Midbrain (tissue), 1 donor: ENCODE measurements around the gene ADARB1.

ENCODE experiments used
- DNase-seq: peaks from one replicate; lab custom pipeline; 2025; lab: John Stamatoyannopoulos, UW

Gene ADARB1

DNA sequence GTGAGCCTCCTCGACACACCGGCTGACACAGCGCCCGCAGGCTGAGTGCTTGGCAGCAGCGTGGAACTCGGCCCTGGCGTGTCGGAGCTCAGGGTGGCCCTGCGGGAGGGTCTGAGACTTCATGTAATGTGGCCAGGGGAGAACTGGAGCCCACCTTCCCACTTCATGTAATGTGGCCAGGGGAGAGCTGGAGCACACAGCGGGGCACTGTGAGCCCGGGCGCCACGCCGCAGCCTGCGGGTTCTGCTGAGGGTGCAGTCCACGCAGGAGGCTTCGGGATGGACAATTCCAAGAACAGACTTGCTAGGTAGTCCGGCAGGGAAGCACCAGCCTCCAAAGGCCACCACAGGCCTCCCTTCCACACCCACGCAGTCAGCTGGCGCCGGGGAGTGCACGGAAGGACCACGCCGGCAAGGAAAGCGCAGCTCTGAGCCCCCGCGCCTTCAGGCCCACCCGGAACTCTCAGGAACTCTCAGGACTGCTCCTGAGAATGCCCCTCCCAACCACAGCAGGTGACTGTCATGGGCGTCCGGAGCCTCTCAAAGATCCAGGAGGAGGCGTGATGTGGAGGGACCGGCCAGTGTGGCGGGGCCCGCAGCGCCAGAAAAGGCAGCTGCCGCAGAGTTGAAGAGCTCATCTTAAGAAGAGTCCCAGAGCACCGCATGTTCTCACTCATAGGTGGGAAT is 19.3 kb upstream of the ADARB1 start:
- no peak for DNase-seq

DNA sequence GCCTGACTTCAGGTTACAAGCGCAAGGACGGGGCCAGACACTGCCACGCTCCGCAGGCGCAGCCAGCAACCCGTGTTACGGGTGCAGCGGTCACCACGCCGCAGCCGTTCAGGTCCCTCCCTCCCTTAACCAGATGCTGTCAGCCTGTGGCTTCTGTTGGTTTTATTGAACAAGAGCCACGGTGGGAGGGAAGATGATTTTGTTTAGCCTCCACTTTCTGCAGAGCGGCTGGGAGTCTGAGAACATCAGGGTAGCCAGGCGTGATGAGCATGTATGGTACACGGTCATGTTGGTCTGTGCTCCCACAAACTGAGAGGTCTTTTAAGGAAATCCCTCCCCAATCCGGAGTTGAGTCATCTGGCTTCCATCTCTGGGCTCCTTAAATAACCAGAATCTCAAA is 18.5 kb upstream of the ADARB1 start:
- DNase-seq: no peak

DNA sequence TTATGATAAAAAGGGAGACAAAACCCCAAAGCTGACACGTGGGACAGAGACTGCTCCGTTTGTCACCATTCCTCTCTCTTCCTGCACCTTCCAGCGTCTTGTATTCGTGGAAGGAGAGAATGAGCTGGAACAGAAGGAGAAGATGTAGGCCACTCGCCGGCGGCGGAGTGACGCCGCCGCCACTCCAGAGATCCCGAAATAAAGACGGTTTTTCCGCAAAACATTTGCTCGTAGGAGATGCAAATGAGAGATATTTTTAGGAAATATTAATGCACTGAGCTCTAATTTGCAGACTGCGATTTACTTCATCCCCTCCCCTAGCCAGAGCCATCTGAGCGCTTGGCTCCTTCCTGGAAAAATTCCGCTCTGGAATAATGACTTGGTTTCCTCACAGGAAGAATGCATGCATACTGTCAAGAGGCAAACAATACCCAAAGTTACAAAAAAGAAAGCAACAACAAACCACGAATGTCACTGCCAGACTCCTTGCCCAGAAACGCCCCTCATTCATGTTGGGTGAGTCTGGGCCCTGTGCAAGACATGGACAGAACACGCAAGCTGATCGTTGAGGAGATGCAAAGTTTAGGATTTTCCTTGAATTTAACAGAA is 18.0 kb upstream of the ADARB1 start:
- DNase-seq: no peak

DNA sequence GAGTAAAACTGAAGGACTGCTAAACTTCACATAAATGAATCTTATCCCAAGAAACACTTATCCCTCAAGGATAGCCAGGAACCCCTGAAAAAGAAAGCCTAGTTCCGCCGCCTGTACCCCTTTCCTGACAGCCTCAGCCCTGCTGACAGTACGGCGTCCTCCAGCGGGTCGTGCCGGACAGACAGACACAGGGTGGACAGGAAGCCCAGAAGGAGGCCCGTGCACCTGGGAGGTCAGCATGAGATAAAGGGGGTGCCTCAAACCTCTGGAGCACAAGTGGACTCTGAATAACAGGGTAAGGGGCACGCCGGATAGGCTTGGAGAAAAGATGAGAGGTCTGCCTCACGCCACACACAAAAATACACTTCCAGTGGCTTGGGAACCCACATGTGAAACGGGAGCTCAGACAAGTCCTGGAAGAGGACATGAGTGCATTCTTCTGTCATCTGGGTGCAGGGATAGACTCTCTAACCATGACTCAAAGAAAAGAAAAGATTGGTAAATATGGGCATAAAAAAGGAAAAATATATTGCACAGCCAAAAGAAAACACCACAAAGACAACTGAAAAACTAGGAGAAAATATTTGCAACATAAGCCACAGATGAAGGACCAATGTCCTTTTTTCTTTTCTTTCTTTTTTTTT is 17.3 kb upstream of the ADARB1 start:
- DNase-seq: no peak

DNA sequence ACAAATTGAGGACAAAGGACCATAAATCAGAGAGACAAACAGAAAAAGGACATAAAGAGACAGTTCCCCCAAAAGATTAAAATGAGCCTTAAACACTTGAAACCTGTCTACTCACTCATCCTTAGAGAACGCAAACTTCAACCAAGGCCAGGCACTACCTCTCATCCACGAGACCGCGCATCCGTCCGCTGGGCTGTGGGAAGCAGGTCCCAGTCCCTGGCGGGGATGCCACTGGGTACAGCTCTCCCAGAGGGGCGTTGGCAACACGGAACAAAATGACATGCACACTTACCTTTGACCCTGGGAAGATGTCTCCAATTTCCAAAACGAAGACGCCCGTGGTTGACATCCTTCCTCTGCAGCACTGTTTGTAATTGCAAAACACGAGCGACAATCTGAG is 16.5 kb upstream of the ADARB1 start:
- no peak for DNase-seq

DNA sequence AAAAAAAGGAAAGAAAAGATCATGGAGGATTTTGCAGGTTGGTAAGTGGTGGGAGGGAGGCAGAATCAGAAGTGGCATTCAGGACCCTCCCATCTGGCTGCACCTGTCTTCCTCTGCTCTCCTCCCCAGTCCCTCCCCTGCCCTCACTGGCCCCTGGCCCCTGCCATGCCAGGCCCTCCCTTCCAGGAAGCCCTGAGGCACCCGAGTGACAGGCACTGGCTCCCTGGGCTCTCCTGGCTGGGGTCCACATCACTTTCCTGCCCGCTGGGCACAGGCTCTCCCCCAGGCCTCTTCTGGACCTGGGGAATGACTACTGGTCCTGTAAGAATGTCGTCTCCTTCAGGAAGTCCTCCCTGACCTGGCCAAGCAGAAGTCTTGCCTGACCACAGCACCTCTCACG is 15.3 kb upstream of the ADARB1 start:
- DNase-seq: no peak

DNA sequence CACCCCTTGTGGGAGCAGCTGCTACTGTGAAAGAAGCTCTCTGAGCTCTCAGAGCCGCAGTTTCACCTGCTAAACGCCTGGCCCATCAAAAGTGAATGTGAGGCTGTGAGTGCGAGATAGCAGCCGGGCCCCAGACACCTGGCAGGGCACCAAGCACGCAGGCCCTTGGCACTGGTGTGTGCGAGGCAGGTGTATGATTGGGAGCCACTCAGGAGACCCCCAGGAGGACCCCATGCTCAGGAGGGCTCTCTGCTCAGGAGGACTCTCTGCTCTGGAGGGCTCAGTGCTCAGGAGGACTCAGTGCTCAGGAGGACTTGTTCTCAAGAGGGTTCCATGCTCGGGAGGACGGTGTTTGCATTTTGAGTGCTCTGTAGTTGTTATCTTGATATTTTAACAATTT is 14.3 kb upstream of the ADARB1 start:
- DNase-seq: no peak

DNA sequence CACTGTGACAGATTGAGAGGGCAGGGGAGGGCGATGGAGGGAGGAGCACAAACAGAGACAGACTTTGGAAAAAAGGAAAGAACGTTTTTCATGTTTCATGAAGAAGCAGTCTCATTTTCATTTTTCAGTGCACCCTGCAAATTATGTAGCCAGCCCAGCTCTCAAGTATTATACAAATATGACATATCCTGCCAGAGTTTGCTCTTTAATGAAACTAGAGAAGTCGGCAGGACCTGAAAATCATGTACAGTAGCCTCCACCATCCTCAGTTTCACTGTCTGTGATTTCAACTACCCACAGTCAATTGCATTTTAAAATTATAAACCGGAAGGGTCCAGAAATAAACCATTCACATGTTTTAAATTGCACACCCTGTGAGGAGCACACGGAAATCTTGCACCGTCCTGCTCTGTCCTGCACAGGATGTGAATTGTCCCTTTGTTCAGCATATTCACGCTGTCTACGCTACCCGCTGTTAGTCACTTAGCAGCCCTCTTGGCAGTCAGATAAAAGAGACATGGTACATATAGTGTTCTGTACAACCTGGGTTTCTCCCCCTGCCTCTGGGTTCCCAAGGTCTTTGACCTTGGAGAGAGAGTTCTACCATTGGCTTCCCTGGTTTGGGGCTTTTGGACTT is 13.6 kb upstream of the ADARB1 start:
- no peak for DNase-seq

DNA sequence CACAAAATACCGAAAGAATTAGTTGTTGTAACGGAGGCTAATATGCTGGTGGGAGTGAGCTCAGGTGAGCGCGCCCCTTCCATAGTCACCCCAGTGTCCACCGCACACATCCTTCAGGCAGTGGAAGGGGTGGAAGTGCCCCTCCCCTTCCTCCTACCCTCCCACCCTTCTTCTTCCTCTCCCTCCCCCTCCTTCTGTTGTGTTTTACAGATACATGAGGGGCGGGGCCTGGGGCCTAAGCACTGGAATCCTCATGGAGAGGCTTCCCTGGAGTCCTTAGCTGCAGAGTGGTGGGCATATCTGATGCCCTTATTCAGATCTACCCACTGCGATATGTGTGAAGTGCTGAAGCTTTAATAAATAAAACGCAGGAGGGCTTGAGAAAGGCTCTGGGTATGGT is 10.3 kb upstream of the ADARB1 start:
- DNase-seq: no peak

DNA sequence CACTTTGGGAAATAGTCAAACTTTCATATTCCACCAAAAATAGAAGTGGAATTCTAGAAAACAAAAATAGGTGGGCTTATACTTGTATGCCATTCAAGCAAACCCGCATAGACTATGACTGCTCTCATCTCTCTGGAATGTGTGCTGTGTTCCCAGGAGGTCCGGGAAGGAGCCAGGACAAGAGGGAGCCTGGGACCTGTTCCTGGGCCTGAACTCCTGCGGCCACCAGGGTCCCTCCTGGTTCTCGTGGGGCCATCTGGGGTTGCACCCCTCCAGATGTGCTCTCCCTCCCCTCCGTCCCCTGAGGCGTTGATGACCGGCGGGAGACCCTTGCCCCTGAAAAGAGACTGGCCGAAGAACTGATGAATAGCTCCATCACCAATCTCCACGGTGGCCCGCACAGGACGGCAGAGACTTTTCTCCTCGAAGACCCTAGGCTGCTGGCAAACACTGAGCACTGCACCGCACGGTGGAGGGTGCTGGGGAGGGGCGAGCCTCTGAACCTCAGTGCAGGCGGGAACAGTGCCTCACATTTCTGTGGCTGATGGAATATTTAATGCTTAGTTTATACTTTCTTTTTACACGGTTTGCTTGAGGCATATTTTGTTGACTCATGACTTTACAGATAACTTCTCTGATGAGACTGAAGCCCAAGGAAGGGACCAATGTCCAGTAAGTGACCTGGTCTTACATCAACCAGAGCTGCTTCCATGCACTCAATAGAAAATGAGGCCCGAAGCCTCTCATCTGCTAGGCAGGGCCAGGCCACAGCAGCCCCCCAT is 9.6 kb upstream of the ADARB1 start:
- DNase-seq: no peak

DNA sequence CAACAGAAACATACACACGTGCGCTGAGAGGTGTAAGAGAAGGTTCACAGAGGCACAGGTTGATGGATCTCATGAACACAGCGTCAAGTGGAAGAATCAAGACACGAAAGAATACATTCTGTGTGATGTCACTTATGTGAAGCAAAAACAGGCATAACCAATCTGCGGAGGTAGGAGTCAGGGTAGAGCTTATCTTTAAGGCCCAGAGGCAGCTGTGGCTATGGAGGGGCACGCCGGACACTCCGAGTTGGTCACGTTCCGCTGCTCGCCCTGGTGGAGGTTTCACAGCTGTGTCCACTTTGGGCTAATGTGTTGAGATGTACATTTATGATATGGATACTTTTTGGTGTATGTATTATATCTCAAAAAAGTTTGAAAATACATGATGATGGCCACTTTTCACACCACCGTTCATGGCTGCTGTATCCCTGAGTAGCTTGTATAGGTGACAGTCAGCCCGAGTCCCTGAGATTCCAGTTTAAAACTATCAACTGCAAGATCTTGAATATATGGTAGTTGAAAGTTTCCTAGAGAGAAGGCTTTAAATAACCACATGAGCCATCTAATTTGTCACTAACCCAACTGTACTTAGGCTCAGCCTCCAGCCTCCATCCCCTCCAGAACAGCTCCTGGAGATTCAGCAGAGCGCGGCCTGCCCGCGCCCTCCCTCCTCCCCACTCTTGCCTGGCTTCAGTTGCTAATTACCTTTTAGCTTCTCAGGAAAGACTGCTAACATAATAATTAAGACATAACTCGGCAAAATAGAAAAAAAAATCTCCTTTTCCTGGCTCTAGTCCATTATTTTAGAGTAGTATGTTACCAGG is 6.7 kb upstream of the ADARB1 start:
- no peak for DNase-seq

DNA sequence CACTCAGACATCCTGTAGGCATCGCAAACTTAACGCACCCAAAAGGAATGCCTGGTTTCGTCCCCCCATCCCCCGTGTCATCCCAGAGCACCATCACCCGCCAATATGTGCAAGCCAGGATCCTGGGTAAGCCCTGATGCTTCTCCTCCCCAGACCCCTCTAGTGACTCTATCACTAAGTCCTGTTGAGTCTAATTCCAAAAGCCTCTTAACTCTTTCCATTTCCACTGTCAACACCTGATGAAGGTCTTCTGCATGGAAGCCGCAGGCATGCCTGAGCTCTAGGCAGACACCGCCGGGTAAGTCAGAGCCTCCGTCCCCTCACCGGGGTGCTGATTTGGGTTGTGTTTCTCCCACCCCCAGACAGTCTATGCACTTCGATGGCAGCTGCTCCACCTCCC is 5.3 kb upstream of the ADARB1 start:
- no peak for DNase-seq

DNA sequence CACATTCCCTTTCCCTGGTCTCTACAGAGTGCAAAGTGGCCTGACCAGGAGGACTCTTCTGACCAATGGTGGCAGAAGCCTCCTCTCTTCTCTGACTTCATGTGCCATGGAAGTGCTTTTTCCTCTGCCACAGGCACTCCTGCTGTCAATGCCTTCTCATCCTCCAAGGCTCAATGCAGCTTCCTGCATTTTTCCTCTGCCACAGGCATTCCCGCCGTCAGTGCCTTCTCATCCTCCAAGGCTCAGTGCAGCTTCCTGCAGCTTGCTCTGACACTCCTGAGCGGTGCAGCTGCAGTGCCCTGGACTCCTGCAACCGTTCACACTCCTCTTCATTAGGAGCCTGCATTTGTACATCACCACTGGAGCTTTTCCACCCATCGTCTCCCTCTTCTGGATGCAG is 4.7 kb upstream of the ADARB1 start:
- DNase-seq: no peak

DNA sequence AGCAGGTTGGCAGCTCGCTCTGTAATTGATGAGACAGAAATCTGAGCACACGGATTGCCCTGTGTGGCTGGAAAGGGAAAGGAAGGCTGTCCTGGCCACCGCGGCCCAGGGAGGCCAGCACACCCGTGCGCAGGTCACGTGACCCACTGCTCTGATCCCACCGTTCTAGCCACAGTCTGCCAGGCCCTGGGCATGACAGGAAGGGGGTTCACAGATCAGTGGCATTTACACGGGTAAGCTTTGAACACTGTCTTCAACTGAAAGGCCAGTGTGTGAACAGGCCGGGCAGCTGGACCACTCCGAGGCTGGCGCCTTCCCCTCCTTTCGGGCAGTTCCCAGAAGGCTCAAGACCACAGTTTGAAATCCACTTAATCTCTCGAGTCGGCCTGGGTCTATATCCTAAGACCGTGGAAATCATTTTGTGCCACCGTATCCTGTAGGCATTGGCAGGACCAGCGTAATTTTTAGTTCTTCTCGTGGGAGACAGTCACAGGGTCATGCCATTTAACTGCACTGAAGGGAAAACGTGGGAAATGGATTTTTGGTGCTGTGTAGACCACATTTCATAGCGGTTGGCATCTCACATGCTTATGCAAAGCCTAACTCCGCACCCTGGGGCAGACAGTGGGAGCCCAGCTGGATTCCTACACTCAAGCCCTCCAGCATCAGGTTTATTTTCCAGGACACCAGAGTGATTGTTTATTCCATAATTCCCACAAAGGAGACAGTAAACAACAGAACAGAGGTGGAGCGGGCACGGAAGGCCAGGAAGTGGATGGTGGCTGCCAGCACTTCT is 3.1 kb upstream of the ADARB1 start:
- no peak for DNase-seq

DNA sequence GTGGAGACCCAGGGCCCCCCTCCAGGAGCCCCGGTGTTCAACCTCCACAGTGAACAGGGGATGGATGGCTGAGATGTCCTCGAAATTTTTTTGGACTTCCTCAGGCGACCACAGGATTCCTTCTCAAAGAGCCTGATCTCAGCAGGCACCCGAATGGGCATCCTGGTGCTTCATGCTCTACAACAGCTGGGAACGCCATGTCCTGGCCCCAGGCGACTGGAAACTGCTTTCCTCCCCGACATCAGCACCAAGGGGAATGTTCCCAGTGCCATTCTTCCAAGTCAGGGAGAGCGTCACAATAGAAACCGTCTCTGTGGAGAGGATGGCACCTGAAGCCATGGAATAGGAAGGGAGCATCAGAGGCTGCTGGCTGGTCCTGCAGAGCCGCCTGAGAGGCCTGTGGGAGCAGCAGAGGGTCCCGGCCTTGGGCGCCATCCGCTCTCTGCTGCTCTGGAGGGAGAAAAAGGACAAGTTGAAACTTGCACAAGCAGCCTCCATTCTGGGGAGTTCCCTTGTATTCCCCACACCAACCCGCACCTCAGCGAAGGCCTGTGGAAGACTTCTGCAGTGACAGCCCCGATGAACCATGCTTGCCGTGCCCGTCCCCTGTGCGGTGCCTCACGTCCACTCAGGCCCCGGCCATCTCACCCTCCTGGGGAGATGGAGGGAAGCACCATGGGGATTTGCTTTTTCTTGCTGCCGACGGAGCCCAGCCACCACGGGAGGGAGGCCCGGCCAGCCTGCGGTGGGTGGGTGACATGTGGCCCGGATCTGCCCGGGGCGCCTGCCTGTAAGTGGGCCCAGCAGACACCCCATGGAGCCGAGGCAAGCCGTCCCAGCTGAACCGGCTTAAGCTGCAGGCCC is 2.3 kb upstream of the ADARB1 start:
- DNase-seq: no peak

DNA sequence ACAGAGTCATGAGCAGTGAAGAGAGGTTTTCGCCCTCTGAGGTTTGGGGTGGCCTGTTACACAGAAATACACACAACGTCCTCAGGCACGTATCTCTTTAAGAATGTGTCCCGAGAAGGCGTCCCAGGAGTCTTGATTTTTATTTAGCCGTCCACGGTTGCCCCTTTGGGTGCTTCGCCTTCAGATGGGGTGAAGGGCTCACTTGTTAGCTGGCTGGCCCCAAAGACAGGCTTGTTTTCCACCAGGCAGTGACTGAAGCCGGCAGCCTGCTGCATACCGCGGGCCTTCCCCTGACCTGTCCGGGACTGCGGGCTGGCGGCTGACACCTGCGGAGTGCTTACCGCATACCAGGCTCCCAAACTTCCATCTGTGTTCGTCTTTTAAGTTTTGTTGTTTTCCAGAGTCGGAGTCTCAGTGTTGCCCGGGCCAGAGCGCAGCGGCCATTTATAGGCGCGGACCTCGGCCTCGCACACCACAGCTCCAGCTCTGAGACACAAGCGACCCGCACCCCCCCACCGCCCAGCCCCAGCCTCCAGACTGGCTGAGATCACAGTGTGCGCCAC is 1.6 kb upstream of the ADARB1 start:
- no peak for DNase-seq

DNA sequence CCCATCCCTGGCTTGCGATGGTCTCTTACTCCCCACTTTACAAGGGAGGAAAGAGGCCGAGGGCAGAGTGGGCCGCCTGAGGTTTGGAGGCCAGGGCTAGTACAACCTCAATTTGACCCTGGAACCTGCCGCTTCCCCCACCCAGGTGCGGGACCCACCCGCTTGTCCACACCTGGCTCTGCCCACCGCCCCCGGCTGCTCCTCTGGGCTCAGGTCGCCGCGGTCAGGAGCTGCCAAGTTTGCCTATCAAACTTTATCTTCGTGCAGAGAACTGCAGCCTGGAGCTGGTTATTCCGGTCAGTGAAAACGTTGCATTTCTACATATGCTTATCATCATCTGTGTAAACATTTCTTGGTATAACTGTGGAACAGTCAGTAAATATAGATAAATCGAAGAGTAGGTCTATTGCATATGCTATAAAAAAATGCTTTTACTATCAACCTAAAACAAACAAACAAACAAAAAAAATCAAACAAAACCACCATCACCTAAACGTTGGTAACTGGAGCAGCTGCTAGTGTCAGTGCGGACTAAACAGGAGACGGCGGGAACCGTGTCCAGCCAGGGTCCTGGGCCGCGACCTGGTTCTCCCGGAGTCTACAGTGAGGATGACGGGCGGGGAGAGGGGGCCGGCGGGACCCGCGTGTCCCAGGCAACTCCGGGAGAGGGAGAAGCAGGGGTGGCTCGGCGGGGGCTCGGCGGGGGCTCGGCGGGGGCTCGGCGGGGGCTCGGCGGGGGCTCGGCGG is 906 bp upstream of the ADARB1 start:
- DNase-seq: no peak

DNA sequence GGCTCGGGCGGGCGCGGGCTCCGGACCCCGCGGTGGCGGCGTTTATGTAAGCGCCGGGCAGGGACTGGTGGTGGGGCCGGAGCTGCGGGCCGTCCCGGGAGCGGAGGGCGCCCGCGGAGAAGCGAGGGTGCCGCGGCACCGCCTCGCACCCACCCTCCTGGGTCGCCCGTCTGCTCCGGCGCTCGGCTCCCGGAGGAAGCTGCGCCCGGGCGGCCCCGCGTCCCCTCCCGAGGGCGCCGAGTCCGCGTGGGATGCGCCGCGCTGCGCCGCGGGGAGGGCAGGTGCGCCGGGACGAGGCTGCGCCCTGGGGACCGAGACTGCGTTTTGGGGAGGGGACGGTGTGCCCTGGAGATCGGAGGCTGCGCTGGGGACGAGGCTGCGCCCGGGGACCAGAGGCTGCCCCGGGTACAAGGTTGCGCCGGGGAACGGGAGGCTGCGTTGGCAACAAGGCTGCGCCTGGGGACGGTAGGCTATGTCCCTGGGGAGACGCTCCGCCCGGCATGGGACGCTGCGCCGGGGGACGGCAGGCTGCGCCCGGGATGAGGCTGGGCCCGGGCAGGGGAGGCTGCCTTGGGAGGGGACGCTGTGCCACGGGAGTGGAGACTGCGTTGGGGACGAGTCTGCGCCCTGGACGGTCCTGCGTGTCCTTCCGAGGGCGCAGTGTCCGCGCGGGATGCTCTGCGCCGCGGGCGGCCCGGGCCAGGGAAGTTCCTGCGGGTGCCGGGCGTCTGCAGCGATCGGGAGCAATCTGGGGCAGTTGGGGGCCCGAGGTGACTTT is 627 bp downstream of the ADARB1 start:
- DNase-seq: no peak
